Measurements from ENCODE around the gene NPAS3.

DNA sequence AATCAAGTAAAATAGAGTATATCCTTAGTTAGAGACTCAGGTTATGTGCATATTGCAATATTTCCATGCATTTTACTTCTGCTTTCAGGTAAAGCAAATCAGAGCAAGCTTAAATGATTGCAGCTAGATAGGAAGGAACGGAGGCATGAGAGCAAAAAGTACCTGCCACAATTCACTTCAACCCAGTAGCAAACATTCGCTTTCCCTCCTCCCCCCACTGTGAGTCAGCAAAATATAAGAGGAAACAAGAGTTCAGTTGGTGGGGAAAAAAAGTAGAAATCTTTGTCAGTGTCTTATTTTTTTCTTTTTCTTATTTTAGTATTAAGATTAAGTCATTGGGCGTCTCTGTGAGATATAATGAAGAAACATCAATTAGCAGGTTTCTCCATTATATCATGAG is 475.4 kb downstream of the NPAS3 start:
- TF ChIP-seq, protein P1, sequence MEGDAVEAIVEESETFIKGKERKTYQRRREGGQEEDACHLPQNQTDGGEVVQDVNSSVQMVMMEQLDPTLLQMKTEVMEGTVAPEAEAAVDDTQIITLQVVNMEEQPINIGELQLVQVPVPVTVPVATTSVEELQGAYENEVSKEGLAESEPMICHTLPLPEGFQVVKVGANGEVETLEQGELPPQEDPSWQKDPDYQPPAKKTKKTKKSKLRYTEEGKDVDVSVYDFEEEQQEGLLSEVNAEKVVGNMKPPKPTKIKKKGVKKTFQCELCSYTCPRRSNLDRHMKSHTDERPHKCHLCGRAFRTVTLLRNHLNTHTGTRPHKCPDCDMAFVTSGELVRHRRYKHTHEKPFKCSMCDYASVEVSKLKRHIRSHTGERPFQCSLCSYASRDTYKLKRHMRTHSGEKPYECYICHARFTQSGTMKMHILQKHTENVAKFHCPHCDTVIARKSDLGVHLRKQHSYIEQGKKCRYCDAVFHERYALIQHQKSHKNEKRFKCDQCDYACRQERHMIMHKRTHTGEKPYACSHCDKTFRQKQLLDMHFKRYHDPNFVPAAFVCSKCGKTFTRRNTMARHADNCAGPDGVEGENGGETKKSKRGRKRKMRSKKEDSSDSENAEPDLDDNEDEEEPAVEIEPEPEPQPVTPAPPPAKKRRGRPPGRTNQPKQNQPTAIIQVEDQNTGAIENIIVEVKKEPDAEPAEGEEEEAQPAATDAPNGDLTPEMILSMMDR (IDR thresholded peaks at IDR 0.05; ENCODE audit: extremely low read depth in 1 of 2, insufficient read depth in 1 of 2, low read depth in 1 of 2, low read length in 2 of 2), result no peak
- no peak for TF ChIP-seq EZH2 (IDR thresholded peaks at IDR 0.05; ENCODE audit: borderline replicate concordance, low read depth, low read length, severe bottlenecking)

Measured in endothelial cell of umbilical vein (primary cell).